ENCODE measurements around the gene CD47.

The CD47 gene

GRCh38 chr3:108051005-108051404 is 39.8 kb downstream of the CD47 start:
- DNase-seq (ENCODE audit: low read depth in 2 of 2), result no peak

- DNase-seq (ENCODE audit: low read depth in 2 of 2), result no peak
Measured at GRCh38 chr3:108047987-108048386, 42.8 kb downstream of the CD47 start.

- no peak for DNase-seq (ENCODE audit: low read depth in 2 of 2)
Measured at GRCh38 chr3:108046247-108046646, 44.6 kb downstream of the CD47 start.

GRCh38 chr3:108044699-108045098 is 46.1 kb downstream of the CD47 start:
- no peak for DNase-seq (ENCODE audit: low read depth in 2 of 2)

GRCh38 chr3:108042300-108042699 is 48.5 kb downstream of the CD47 start:
- no peak for DNase-seq (ENCODE audit: low read depth in 2 of 2)

GRCh38 chr3:108041253-108041652 is 49.6 kb downstream of the CD47 start:
- no peak for DNase-seq (ENCODE audit: low read depth in 2 of 2)

- no peak for DNase-seq (ENCODE audit: low read depth in 2 of 2)
Measured at GRCh38 chr3:108037770-108038169, 53.1 kb downstream of the CD47 start.

GRCh38 chr3:108036984-108037741 is 53.7 kb downstream of the CD47 start:
- DNase-seq (ENCODE audit: low read depth in 2 of 2), result no peak

- no peak for DNase-seq (ENCODE audit: low read depth in 2 of 2)
Measured at GRCh38 chr3:108036401-108036800, 54.4 kb downstream of the CD47 start.

GRCh38 chr3:108035751-108036150 is 55.1 kb downstream of the CD47 start:
- DNase-seq (ENCODE audit: low read depth in 2 of 2), result no peak

- no peak for DNase-seq (ENCODE audit: low read depth in 2 of 2)
Measured at GRCh38 chr3:108031895-108032294, 58.9 kb downstream of the CD47 start.

GRCh38 chr3:108030960-108031359 is 59.9 kb downstream of the CD47 start:
- no peak for DNase-seq (ENCODE audit: low read depth in 2 of 2)

- no peak for DNase-seq (ENCODE audit: low read depth in 2 of 2)
Measured at GRCh38 chr3:108029466-108029865, 61.4 kb downstream of the CD47 start.

GRCh38 chr3:108028896-108029295 is 61.9 kb downstream of the CD47 start:
- no peak for DNase-seq (ENCODE audit: low read depth in 2 of 2)

GRCh38 chr3:108025177-108025576 is 65.7 kb downstream of the CD47 start:
- no peak for DNase-seq (ENCODE audit: low read depth in 2 of 2)

- no peak for DNase-seq (ENCODE audit: low read depth in 2 of 2)
Measured at GRCh38 chr3:108024146-108024850, 66.5 kb downstream of the CD47 start.

GRCh38 chr3:108022256-108023150 is 68.3 kb downstream of the CD47 start:
- no peak for DNase-seq (ENCODE audit: low read depth in 2 of 2)

- no peak for DNase-seq (ENCODE audit: low read depth in 2 of 2)
Measured at GRCh38 chr3:108021533-108021932, 69.3 kb downstream of the CD47 start.

- no peak for DNase-seq (ENCODE audit: low read depth in 2 of 2)
Measured at GRCh38 chr3:108021131-108021530, 69.7 kb downstream of the CD47 start.

- no peak for DNase-seq (ENCODE audit: low read depth in 2 of 2)
Measured at GRCh38 chr3:108018552-108018951, 72.3 kb downstream of the CD47 start.

- DNase-seq (ENCODE audit: low read depth in 2 of 2), result no peak
Measured at GRCh38 chr3:108017587-108017986, 73.2 kb downstream of the CD47 start.

GRCh38 chr3:108014943-108015342 is 75.9 kb downstream of the CD47 start:
- no peak for DNase-seq (ENCODE audit: low read depth in 2 of 2)
